Ectodermal cell (in vitro differentiated cells): ENCODE measurements around the gene ZBTB47. TPM values are rescaled to one million over a fixed set of nuclear protein-coding genes. Genes with fewer than 3 reads are reported as not detected.

Source experiments
- H3K27ac ChIP-seq: 2 replicates; pipeline ENCODE4 v1.7.0; 2013; ENCODE audit warnings: mild to moderate bottlenecking, low read depth, low read length; ENCODE audit not compliant: insufficient read depth, poor library complexity, severe bottlenecking
- H3K27me3 ChIP-seq: 2 replicates; pipeline ENCODE4 v1.7.0; 2013; ENCODE audit warnings: mild to moderate bottlenecking, low read length; ENCODE audit not compliant: insufficient read depth, control insufficient read depth, poor library complexity, severe bottlenecking
- H3K36me3 ChIP-seq: one replicate; pipeline ENCODE4 v1.7.0; 2013; ENCODE audit warnings: low read length; ENCODE audit not compliant: control insufficient read depth, insufficient read depth
- H3K4me1 ChIP-seq: one replicate; pipeline ENCODE4 v1.7.0; 2013; ENCODE audit warnings: low read length; ENCODE audit not compliant: control insufficient read depth, insufficient read depth
- H3K4me3 ChIP-seq: 2 replicates; pipeline ENCODE4 v1.7.0; 2013; ENCODE audit warnings: low read depth, low read length, control low read depth; ENCODE audit not compliant: insufficient read depth
- H3K9me3 ChIP-seq: 2 replicates; pipeline ENCODE4 v1.7.0; 2013; ENCODE audit warnings: mild to moderate bottlenecking, low read length, moderate library complexity; ENCODE audit not compliant: control insufficient read depth
- WGBS, 2 experiments: methylation state at CpG; one replicate each; pipeline ENCODE4 v1.1.7; 2013; ENCODE audit warnings: missing lambda C conversion rate in 2 of 2; 5-methylcytosine and 5-hydroxymethylcytosine counted together
- polyA plus RNA-seq, 4 experiments: library from polyadenylated mRNA; stranded (reverse); fragments of 50-300 nt; gene quantifications; one replicate each; pipeline ENCODE4 v1.2.3, GENCODE V29; 2013

ZBTB47 gene
- 6.2 TPM for polyA plus RNA-seq (2013, experiment 1 of 4)
- 6.7 TPM for polyA plus RNA-seq (2013, experiment 2 of 4)
- 5.7 TPM for polyA plus RNA-seq (2013, experiment 3 of 4)
- polyA plus RNA-seq (2013, experiment 4 of 4): 6.2 TPM

GRCh38 chr3:42653560-42654330, at the start of gene ZBTB47:
Gene ZBTB47 (plus strand): TSS chr3:42653697. CDS start chr3:42658356, 4,659 bp downstream.
- peak within 1 kb of the TSS; percentile 58 for H3K27ac ChIP-seq
- H3K4me1 ChIP-seq: peaks cover 22% of the 10 kb centered on the region
- peak within 1 kb of the TSS; percentile 62 for H3K4me3 ChIP-seq
- H3K36me3 ChIP-seq: no peaks in the 10 kb centered on the region
- H3K9me3 ChIP-seq: no peaks in the 10 kb centered on the region
- 15% methylated on average over 31 of the region's 31 CpGs for whole genome bisulfite sequencing, 2 experiments
- H3K27me3 ChIP-seq: no peaks in the 10 kb centered on the region

GRCh38 chr3:42605546-42606173, 47.8 kb upstream of the ZBTB47 start:
- H3K36me3 ChIP-seq: peaks cover 20% of the 10 kb centered on the region
- no peaks in the 10 kb centered on the region for H3K9me3 ChIP-seq
- H3K4me1 ChIP-seq: no peaks in the 10 kb centered on the region
- H3K27me3 ChIP-seq: no peaks in the 10 kb centered on the region
- WGBS, 2 experiments: 90 to 92% methylated on average over 2 to 4 of the region's 5 CpGs
- no peak overlapping the region for H3K27ac ChIP-seq
- no peak overlapping the region for H3K4me3 ChIP-seq

- 97% methylated on average over 5 of the region's 5 CpGs for WGBS, 2 experiments
- Histone ChIP-seq H3K27ac (no peak overlapping the region), H3K36me3 (peaks cover 15% of the 10 kb centered on the region), H3K27me3 (no peaks in the 10 kb centered on the region), H3K9me3 (no peaks in the 10 kb centered on the region), H3K4me1 (no peaks in the 10 kb centered on the region), H3K4me3 (no peak overlapping the region)
Observed at GRCh38 chr3:42608581-42608980, 44.9 kb upstream of the ZBTB47 start.

GRCh38 chr3:42610976-42611375, 42.5 kb upstream of the ZBTB47 start:
- no peak overlapping the region for H3K27ac ChIP-seq
- no peaks in the 10 kb centered on the region for H3K9me3 ChIP-seq
- H3K4me1 ChIP-seq: no peaks in the 10 kb centered on the region
- peaks cover 15% of the 10 kb centered on the region for H3K36me3 ChIP-seq
- H3K27me3 ChIP-seq: no peaks in the 10 kb centered on the region
- no peak overlapping the region for H3K4me3 ChIP-seq
- WGBS, 2 experiments: 100% methylated on average over 1 of the region's 1 CpG

GRCh38 chr3:42612217-42612616, 41.3 kb upstream of the ZBTB47 start:
- H3K36me3 ChIP-seq: peaks cover 10% of the 10 kb centered on the region
- H3K4me3 ChIP-seq: no peak overlapping the region
- H3K9me3 ChIP-seq: no peaks in the 10 kb centered on the region
- no peaks in the 10 kb centered on the region for H3K27me3 ChIP-seq
- H3K4me1 ChIP-seq: no peaks in the 10 kb centered on the region
- H3K27ac ChIP-seq: no peak overlapping the region
- WGBS, 2 experiments: no CpG with 5 or more reads among the region's 1 CpG

- H3K4me3 ChIP-seq: no peak overlapping the region
- H3K36me3 ChIP-seq: peaks cover 5% of the 10 kb centered on the region
- H3K9me3 ChIP-seq: no peaks in the 10 kb centered on the region
- H3K27me3 ChIP-seq: no peaks in the 10 kb centered on the region
- no peak overlapping the region for H3K27ac ChIP-seq
- 93 to 100% methylated on average over 1 to 2 of the region's 3 CpGs for WGBS, 2 experiments
- H3K4me1 ChIP-seq: no peaks in the 10 kb centered on the region
Observed at GRCh38 chr3:42612928-42613327, 40.6 kb upstream of the ZBTB47 start.

GRCh38 chr3:42613462-42613861, 40.0 kb upstream of the ZBTB47 start:
- Histone ChIP-seq H3K27me3 (no peaks in the 10 kb centered on the region), H3K27ac (peak overlapping the region; percentile 4), H3K4me1 (no peaks in the 10 kb centered on the region), H3K36me3 (peaks cover 3% of the 10 kb centered on the region), H3K9me3 (no peaks in the 10 kb centered on the region), H3K4me3 (no peak overlapping the region)
- 100% methylated on average over 1 of the region's 2 CpGs; no CpG with 5 or more reads in 1 of the 2 experiments for WGBS, 2 experiments

GRCh38 chr3:42631620-42632019, 21.9 kb upstream of the ZBTB47 start:
- no peaks in the 10 kb centered on the region for H3K27me3 ChIP-seq
- no peak overlapping the region for H3K4me3 ChIP-seq
- H3K36me3 ChIP-seq: peaks cover 43% of the 10 kb centered on the region
- 67 to 71% methylated on average over 2 of the region's 2 CpGs for WGBS, 2 experiments
- no peak overlapping the region for H3K27ac ChIP-seq
- no peaks in the 10 kb centered on the region for H3K4me1 ChIP-seq
- H3K9me3 ChIP-seq: no peaks in the 10 kb centered on the region

GRCh38 chr3:42632146-42632545, 21.4 kb upstream of the ZBTB47 start:
- Histone ChIP-seq H3K4me3 (no peak overlapping the region), H3K27ac (no peak overlapping the region), H3K36me3 (peaks cover 49% of the 10 kb centered on the region), H3K4me1 (no peaks in the 10 kb centered on the region), H3K9me3 (no peaks in the 10 kb centered on the region), H3K27me3 (no peaks in the 10 kb centered on the region)
- 88 to 93% methylated on average over 1 of the region's 1 CpG for WGBS, 2 experiments

GRCh38 chr3:42633544-42633943, 20.0 kb upstream of the ZBTB47 start:
- Histone ChIP-seq H3K27ac (no peak overlapping the region), H3K9me3 (no peaks in the 10 kb centered on the region), H3K36me3 (peaks cover 63% of the 10 kb centered on the region), H3K4me1 (no peaks in the 10 kb centered on the region), H3K4me3 (no peak overlapping the region), H3K27me3 (no peaks in the 10 kb centered on the region)
- WGBS, 2 experiments: 97% methylated on average over 6 of the region's 6 CpGs
